NCI-H2227 (cell line): ENCODE data around the gene PYDC1.
A peak's percentile ranks its signal among the peaks of the same experiment; 100 is the strongest.
"Not testable (repeated sequence)": the region's sequence is repeated elsewhere in the genome, so short reads cannot be mapped to it uniquely, and the experiment has no call there.

Source experiments
- DNase-seq: peaks from one replicate; lab custom pipeline; 2025; ENCODE audit not compliant: unreplicated experiment; lab: John Stamatoyannopoulos, UW

PYDC1 gene

GRCh38 chr16:31223044-31223443 lies 6.1 kb upstream of the PYDC1 start:
- no peak for DNase-seq

DNA sequence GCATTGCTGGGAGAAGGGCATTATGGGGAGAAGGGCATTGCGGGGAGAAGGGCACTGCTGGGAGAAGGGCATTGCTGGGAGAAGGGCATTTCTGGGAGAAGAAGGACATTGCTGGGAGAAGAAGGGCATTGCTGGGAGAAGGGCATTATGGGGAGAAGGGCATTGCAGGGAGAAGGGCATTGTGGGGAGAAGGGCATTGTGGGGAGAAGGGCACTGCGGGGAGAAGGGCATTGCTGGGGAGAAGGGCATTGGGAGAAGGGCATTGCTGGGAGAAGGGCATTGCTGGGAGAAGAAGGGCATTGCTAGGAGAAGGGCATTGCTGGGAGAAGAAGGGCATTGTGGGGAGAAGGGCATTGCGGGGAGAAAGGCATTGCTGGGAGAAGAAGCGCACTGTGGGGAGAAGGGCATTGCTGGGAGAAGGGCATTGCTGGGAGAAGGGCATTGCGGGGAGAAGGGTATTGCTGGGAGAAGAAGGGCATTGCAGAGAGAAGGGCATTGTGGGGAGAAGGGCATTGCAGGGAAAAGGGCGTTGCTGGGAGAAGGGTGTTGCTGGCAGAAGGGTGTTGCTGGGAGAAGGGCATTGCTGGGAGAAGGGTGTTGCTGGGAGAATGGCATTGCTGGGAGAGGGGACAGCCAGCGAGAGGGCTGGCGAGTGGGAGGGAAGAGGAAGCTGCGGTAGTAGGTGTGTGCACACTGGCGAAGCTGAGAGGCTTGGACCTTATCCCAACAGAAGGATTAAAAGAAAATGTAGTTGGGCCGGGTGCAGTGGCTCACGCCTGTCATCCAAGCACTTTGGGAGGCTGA lies 4.6 kb upstream of the PYDC1 start:
- DNase-seq = no peak

DNA sequence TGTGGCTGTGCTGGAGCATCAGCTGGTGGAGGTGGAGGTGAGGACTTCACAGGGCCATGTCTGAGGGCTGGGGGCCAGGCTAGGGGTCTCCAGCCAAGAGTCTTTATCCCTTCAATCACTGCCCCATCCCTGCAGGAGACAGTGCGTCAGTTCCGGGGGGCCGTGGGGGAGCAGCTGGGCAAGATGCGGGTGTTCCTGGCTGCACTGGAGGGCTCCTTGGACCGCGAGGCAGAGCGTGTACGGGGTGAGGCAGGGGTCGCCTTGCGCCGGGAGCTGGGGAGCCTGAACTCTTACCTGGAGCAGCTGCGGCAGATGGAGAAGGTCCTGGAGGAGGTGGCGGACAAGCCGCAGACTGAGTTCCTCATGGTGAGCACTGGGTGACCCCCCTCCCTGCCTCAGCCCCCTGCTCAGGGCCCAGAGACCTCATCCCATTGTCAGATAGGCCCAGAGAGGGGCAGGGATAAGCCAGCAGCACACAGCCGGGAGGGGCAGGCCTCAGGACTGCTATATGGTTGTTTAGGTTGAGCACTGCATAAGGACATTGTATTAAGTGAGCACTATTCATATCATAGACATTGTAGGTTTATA lies 2.3 kb upstream of the PYDC1 start:
- no peak for DNase-seq

DNA sequence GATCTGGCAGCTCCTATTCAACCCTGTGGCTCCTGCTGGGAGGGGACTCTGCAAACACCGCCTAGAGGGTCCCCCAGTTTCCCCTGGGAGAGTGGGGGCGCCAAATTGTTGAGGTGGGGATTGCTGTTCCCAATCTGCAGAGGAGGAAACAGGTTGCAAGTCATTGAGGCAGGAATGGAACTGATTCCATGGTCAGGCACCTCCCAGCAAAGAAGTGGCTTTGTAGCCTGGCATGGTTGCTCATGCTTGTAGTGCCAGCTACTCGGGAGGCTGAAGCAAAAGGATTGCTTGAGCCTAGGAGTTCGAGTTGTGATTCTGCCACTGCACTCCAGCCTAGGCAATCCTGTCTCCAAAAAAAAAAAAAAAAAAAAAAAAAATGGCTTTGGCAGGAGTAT lies 198 bp upstream of the PYDC1 start:
- DNase-seq = no peak

DNA sequence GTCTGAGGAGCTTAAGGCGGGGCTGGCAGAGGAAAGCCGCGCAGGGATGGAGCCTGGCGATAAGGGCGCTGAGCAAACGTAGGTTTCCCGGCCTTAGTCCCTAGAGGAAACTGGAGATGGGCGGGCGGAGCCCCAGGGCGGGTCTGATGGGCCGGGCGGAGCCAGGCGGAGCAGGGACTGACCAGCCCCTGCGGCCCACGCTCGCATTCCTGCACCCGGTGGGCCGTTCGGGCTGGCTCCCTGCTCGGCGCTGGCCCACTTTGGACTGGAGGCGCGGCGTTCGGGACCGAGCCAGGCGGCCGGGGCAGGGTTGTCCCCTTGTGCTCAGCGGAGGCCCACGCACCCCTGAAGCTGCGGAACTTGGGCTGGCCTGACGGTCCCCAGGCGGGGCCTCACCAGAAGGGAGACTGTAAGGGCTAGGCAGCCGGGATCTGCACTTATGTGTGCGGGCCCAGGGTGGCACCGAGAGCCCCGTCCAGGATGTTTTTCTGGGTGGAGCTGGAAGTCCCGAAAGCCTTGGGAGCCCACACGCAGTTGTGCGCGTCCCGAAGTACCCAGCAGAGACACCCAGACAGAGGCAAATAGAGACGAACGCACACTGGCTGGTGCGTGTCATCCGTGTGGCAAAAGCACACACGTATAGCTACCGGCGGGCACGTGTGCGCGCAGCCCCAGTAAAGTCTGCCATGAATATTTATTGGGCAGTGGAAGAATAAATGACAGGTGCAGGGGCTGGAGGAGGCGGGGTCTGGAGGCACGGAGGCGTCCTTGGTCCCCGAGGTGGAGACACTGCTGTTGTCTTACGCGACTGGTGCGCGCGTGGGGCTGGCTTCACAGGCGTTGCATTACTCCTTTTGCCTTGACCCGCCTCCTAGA lies 1.4 kb downstream of the PYDC1 start:
- peak; percentile 48 for DNase-seq

DNA sequence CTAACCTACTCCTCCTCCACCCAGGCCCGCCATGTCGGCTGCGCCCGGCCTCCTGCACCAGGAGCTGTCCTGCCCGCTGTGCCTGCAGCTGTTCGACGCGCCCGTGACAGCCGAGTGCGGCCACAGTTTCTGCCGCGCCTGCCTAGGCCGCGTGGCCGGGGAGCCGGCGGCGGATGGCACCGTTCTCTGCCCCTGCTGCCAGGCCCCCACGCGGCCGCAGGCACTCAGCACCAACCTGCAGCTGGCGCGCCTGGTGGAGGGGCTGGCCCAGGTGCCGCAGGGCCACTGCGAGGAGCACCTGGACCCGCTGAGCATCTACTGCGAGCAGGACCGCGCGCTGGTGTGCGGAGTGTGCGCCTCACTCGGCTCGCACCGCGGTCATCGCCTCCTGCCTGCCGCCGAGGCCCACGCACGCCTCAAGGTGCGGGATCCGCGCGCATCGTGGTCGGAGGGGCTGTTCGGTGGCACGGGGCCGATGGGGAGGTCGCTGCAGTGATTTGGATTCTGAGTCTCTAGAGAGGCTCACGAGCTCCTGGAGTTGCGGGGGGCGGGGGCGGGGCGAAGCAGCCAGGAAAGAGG lies 2.1 kb downstream of the PYDC1 start:
- DNase-seq = no peak

DNA sequence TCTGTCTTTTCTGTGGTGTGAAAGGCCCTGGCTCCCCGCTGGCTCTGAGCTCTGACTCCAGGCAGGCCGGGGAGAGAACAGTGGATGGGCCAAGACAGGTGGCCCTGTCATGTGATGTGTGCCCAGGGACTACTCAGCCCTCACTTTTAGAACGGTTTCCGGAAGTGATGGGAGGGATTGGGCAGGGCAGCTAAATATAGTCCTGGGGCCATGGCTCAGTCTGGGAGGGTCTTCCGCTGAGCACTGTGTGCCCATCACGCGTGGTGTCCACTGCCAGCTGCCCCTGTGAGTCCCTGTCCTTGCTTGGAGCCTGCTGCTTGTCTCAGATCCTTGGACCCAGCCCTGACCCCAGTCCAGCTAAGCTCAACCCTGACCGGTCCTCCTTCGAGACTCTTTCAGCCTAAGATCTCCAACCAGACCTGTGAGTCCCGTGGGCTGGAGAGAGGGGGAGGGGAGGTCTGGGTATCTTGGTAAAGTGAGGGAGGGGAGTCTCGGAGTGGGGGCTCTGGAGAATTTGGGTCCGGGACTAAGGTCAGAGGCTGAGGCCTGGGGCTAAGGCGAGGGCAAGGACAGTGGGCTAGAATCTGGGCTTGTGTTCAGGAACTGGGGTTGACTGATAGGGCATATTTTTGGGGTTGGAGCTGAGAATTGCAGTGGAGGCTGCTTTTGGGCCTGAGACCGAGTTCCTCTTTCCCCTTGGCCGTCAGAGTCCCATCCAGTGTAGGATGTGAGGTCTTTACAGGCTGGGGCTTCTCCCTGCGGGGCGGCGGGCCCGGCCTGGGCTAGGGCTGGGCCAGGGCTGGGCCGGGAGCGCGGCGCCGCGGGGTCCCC lies 2.8 kb downstream of the PYDC1 start, which contains the start of gene TRIM72:
TRIM72 (plus strand) TSS at position 243 of the 831 bp plus-strand sequence. CDS start 620 bp downstream, outside the sequence.
- DNase-seq = no peak

- DNase-seq = no peak
Observed at GRCh38 chr16:31213342-31213741, 3.6 kb downstream of the PYDC1 start.

- DNase-seq = no peak
Observed at GRCh38 chr16:31206776-31207175, 10.2 kb downstream of the PYDC1 start.

- DNase-seq = no peak
Observed at GRCh38 chr16:31204871-31205666, 11.9 kb downstream of the PYDC1 start.

GRCh38 chr16:31202414-31203375 lies 14.2 kb downstream of the PYDC1 start, which contains the start of gene PYCARD:
PYCARD (minus strand) TSS chr16:31202760; CDS start chr16:31202690, 70 bp downstream.
- peak; percentile 44 for DNase-seq

GRCh38 chr16:31201582-31202413 lies 15.1 kb downstream of the PYDC1 start:
- peak; percentile 44 for DNase-seq

- no peak for DNase-seq
Observed at GRCh38 chr16:31200821-31201568, 15.9 kb downstream of the PYDC1 start.

DNA sequence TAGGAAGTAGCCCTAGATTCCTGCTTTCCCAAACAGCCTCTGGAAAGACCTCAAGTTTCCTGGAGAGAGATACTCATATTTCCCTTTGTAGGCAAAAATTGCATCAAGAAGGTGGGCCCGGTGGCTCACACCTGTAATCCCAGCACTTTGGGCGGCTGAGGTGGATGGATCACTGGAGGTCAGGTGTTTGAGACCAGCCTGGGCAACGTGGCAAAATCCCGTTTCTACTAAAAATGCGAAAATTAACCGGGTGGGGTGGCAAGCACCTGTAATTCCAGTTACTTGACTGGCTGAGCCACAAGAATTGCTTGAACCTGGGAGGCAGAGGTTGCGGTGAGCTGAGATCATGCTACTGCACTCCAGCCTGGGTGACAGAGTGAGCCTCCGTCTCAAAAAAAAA lies 16.8 kb downstream of the PYDC1 start:
- DNase-seq = not testable (repeated sequence)

- no peak for DNase-seq
Observed at GRCh38 chr16:31199430-31200041, 17.4 kb downstream of the PYDC1 start.

DNA sequence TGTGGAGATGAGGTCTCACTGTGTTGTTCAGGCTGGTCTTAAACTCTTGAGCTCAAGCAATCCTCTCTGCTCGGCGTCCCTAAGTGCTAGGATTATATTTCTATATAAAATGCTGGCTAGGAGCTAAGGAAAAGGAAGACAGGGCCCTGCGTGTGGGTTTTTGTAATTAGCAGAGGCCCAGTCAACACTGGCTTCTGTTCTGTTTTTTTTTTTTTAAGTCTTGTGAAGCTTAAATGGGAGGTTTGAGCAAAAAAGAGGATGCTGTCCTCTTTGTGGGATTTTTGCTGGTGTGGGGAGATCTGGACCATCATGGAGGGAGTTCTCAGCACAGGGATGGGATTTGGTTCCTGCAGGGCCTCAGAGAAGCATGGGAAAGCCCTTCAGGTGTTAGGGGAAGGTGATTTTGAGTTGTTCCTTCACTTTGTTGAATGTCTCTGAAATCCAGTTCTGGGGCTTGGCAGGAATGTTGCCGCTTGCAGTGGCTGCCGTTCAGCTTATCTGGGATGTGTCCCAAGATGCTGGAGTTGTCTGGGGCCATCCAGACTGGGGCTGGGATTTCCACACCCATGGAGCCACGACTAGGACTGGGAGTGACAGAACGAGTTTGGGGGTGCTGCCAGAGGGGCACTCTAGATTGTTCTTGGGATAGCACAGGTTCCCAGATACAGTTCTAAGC lies 18.6 kb downstream of the PYDC1 start:
- no peak for DNase-seq
